ENCODE measurements around the gene MTUS2. TPM values are rescaled to one million over a fixed set of nuclear protein-coding genes. Genes with fewer than 3 reads are reported as not detected.

Gene MTUS2
- polyA plus RNA-seq, 1 donor from 2014 or later, result 4.4 TPM

GRCh38 chr13:28805193-28805819, 14.8 kb upstream of the MTUS2 start:
- H3K9me3 ChIP-seq (ENCODE audit: low read length), result no peaks in the 10 kb centered on the region
- no peak overlapping the region for H2AFZ ChIP-seq (ENCODE audit: low read depth, low read length)
- no peaks in the 10 kb centered on the region for H4K20me1 ChIP-seq (ENCODE audit: insufficient read depth)

GRCh38 chr13:28817204-28817603, 2.9 kb upstream of the MTUS2 start:
- Histone ChIP-seq H3K9ac (ENCODE audit: low read length) (no peak overlapping the region), H3K27ac (ENCODE audit: low read length) (no peak overlapping the region), H4K20me1 (ENCODE audit: insufficient read depth) (no peaks in the 10 kb centered on the region), H3K27me3 (ENCODE audit: insufficient read depth, low read depth, low read length) (peaks cover 25% of the 10 kb centered on the region), H3K9me2 (ENCODE audit: insufficient read depth, low read length) (no peaks in the 10 kb centered on the region), H3K4me2 (ENCODE audit: low read length) (no peak overlapping the region), H3K9me3 (ENCODE audit: low read length) (no peaks in the 10 kb centered on the region), H2AFZ (ENCODE audit: low read depth, low read length) (no peak overlapping the region), H3F3A (ENCODE audit: insufficient read depth, low read length, poor library complexity, severe bottlenecking) (no peaks in the 10 kb centered on the region), H3K4me3 (ENCODE audit: low read length) (no peak overlapping the region), H3K79me2 (replicated peaks; ENCODE audit: insufficient read depth, low read length) (no peaks in the 10 kb centered on the region), H3K36me3 (ENCODE audit: insufficient read depth, low read length) (no peaks in the 10 kb centered on the region)
- no peak for TF ChIP-seq POLR2AphosphoS5 (IDR thresholded peaks at IDR 0.05)
- TF ChIP-seq REST (IDR thresholded peaks at IDR 0.05; ENCODE audit: borderline replicate concordance), result no peak
- no peak for TF ChIP-seq MXI1 (conservative IDR thresholded peaks at IDR 0.05; ENCODE audit: poor library complexity, severe bottlenecking)
- no peak for TF ChIP-seq SMC3 (conservative IDR thresholded peaks at IDR 0.05; ENCODE audit: poor library complexity)
- TF ChIP-seq RAD21 (conservative IDR thresholded peaks at IDR 0.05), result no peak
- TF ChIP-seq EP300 (conservative IDR thresholded peaks at IDR 0.05; ENCODE audit: poor library complexity, severe bottlenecking), result no peak

More at GRCh38 chr13:28805193-28805819, 14.8 kb upstream of the MTUS2 start:
- no peaks in the 10 kb centered on the region for H3K36me3 ChIP-seq (ENCODE audit: insufficient read depth, low read length)
- TF ChIP-seq RAD21 (conservative IDR thresholded peaks at IDR 0.05) (no peak), MXI1 (conservative IDR thresholded peaks at IDR 0.05; ENCODE audit: poor library complexity, severe bottlenecking) (no peak), REST (IDR thresholded peaks at IDR 0.05; ENCODE audit: borderline replicate concordance) (no peak), CTCF (IDR thresholded peaks at IDR 0.05; ENCODE audit: poor library complexity, severe bottlenecking) (no peak), EZH2 (IDR thresholded peaks at IDR 0.05; ENCODE audit: borderline replicate concordance, insufficient read depth, low read length, poor library complexity, severe bottlenecking) (no peak), TAF1 (IDR thresholded peaks at IDR 0.05; ENCODE audit: low read depth) (no peak), POLR2AphosphoS5 (IDR thresholded peaks at IDR 0.05) (no peak), SMC3 (conservative IDR thresholded peaks at IDR 0.05; ENCODE audit: poor library complexity) (no peak), EP300 (conservative IDR thresholded peaks at IDR 0.05; ENCODE audit: poor library complexity, severe bottlenecking) (no peak)
- no peak overlapping the region for H3K27ac ChIP-seq (ENCODE audit: low read length)
- no peak overlapping the region for H3K9ac ChIP-seq (ENCODE audit: low read length)
- H3K79me2 ChIP-seq (replicated peaks; ENCODE audit: insufficient read depth, low read length), result no peaks in the 10 kb centered on the region
- H3K4me3 ChIP-seq (ENCODE audit: low read length), result no peak overlapping the region
- H3F3A ChIP-seq (ENCODE audit: insufficient read depth, low read length, poor library complexity, severe bottlenecking), result no peaks in the 10 kb centered on the region
- no peaks in the 10 kb centered on the region for H3K27me3 ChIP-seq (ENCODE audit: insufficient read depth, low read depth, low read length)
- H3K9me2 ChIP-seq (ENCODE audit: insufficient read depth, low read length), result no peaks in the 10 kb centered on the region
- no peak overlapping the region for H3K4me2 ChIP-seq (ENCODE audit: low read length)

Measured in neural cell (in vitro differentiated cells).